HG03432 (cell line): Measurements from ENCODE around the gene SEC61B.

Experiments used
- ATAC-seq: cut with Tn5 transposase; IDR thresholded peaks from one replicate; pipeline ENCODE4 v1.9.1; 2021; ENCODE audit warnings: mild to moderate bottlenecking, moderate library complexity; ENCODE audit not compliant: unreplicated experiment

Gene SEC61B

GRCh38 chr9:99266255-99267023, 44.4 kb downstream of the SEC61B start:
- peak; percentile 65 for ATAC-seq

- no peak for ATAC-seq
Observed at GRCh38 chr9:99269416-99269815, 47.3 kb downstream of the SEC61B start.

GRCh38 chr9:99270491-99270890, 48.4 kb downstream of the SEC61B start:
- ATAC-seq = no peak

- no peak for ATAC-seq
Observed at GRCh38 chr9:99272836-99273235, 50.8 kb downstream of the SEC61B start.

GRCh38 chr9:99274016-99274415, 51.9 kb downstream of the SEC61B start:
- no peak for ATAC-seq

GRCh38 chr9:99274495-99274894, 52.4 kb downstream of the SEC61B start:
- ATAC-seq = no peak
